Activated T-cell treated with anti-CD3 and anti-CD28 coated beads, Interleukin-2, amount 50 U/mL, for 1 hour (primary cell): Measurements from ENCODE around the gene SOD2.
"Not testable (repeated sequence)": the region's sequence is repeated elsewhere in the genome, so short reads cannot be mapped to it uniquely, and the experiment has no call there.

Source experiments
- DNase-seq: peaks from one replicate; pipeline ENCODE4 v3.0.0-alpha.2; 2020

SOD2 gene

DNA sequence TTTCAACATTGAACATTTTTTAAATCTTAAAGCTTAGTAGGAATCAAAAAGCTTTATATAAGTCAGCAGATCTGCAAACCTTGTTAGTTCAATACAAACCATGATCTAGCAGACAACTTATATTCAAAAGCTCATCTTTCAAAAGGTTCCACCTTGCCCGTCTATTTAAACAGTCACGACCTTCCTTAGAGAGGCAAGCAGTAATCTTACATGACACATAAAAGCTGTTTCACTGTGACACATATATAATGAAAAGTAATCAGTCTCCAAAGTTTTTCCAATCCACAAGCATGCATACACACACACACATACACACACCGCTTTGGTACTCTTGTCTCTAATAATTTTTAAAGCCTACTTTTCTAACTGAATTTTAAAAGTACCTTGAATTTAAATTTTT, 12.9 kb downstream of the SOD2 start:
- no peak for DNase-seq

DNA sequence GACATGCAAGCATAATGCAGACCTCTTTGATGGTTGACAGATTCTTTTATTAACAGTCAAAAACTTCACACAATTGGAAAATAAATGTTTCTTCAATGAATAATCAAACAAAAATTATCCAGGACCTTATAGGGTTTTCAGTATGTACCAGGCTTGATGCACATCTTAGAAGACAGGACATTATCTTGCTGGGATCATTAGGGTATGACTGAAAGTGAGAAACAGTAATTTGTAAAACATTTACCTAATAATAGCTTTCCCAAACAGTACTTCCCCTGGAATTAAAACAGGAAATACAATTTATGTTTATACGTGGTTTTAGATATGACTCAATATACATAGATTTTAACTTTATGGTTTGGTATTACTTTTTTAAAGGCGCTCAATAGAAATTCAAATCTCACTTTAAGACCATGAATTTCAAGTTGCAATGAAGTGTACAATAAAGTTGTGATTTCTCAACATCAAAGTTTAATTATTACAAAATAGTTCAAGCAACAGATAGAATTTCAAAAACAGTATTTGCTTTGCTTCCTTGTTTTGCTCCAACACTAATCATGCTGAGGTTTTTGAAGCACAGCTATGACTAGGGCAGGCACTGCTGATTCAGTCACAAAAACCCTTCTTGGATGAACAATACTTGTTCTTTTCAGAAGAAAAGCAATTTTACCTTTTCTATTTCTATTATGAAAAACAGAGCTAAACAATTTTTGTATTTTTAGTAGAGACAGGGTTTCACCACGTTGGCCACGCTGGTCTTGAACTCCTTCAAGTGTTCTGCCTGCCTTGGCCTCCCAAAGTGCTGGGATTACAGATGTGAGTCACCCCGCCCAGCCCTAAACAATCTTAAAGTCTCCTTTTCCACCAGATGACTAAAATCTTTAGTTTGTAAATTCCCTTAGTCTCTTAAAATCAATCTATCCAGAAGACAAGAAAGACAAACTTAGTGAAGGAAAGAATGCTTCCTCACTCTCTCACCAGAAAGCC, 13.7 kb downstream of the SOD2 start:
- no peak for DNase-seq

DNA sequence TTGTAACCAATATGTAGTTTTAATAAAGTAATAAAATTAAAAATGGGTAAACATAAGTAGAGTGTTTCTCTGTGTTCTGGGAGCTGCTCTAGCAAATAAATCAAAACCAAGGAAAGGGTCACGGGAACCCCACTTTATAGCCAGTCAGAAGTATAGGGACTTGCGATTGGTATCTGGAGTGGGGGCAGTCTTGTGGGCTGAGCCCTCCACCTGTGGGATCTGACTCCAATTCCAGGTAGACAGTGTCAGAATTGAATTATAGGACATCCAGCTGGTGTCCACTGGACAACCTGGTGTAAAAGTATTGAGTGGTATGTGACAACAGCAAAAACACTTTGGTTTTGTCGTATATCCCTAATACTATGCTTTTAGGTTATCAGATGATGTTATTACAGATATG, 14.5 kb downstream of the SOD2 start:
- no peak for DNase-seq

DNA sequence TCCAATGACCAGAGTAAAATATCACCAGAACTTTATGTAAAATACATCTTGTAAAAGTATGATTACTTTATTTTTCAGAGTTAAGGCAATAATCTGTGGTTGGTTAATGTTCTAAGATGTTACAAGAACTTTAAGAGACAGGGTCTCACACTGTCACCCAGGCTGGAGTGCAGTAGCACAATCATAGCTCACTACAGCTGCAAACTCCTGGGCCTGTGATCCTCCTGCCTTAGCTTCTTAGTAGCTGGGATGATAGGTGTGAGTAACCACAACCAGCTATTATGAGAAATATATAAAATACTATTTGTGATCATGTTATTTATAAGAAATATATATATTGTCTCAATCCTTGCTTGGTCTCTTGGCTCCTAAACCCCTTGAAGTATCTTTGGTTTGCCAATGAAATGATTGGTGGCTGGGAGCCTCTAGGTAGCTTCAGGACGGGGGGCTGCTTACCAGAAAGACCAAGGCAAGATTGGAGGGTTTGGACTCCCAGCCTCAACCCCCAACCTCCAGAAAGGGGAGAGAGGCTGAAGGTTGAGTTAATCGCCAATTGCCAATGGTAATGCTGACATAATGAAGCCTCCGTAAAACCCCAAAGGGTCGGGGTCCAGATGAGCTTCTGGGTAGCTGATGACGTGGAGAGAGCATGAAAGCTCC, 15.4 kb downstream of the SOD2 start:
- DNase-seq, result no peak

DNA sequence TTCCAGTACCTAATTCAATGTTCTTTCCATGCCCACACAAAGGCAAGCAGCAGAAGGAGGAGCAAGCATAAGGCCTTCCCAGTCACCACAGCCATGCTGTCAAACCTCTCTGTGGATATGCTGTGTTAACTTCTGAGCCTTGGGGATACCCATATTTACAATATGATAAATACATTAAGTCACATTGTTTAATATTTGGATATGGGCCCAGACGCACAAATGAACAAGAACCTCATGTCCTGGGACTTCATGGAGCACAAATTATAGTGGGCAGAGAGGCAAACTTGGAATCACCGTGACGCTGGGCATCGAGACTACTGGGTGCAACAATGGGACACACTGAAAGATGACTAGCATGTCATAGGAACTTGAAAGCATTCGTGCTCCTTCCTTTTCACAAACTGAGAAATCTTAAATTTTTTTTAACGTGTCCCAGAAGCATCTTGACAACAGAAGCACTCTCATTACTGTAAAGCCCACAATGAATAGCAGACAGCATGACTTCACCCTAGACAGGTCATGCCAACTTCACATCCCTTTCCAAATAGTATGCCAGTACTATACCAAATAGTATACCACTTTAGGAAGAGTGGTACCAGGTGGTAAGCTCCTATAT, 16.0 kb downstream of the SOD2 start:
- no peak for DNase-seq

DNA sequence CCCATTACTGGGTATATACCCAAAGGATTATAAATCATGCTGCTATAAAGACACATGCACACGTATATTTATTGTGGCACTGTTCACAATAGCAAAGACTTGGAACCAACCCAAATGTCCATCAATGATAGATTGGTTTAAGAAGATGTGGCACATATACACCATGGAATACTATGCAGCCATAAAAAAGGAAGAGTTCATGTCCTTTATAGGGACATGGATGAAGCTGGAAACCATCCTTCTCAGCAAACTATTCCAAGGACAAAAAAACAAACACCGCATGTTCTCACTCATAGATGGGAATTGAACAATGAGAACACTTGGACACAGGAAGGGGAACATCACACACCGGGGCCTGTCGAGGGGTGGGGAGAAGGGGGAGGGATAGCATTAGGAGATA, 16.8 kb downstream of the SOD2 start:
- not testable (repeated sequence) for DNase-seq

DNA sequence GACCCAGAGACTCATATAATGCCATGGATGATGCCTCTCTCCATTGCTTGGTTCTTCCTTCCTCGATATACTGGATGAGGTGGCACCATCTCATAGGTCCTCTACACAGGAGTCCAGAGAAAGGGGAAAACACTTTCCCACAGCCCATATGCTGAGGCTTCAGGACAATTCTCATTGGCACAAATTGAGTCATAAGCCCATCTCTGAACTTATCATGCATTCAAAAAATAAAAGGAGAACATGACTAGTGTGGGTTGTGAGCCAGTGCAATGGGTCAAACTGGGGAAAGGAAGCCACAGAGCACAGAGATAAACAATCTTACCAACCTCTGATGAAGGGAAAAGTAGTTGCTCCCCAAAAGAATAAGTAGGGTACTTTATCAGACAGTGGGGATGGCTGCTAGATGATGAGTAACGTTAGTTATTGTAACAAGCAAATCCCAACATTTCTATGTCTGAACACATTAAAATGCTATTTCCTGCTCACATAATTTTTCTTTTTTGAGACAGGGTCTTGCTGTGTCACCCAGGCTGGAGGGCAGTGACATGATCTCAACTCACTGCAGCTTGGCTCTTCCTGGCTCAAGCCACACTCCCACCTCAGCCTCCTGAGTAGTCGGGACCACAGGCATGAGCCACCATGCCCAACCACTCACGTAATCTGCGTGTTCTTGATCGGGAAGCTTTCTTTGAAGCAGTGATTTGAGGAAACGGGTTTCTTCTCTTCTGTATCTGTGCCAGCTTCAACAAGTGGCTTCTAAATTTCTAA, 27.0 kb downstream of the SOD2 start:
- no peak for DNase-seq

DNA sequence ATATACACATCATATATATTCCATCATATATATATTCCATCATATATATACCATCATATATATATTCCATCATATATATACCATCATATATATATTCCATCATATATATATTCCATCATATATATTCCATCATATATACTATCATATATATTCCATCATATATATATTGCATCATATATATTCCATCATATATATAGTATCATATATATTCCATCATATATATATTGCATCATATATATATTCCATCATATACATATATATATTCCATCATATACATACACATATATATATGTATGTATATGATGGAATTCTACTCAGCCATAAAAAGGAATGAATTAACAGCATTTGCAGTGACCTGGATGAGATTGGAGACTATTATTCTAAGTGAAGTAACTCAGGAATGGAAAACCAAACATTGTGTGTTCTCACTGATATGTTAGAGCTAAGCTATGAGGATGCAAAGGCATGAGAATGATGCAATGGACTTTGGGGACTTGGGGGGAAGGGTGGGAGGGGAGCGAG, 29.6 kb downstream of the SOD2 start:
- DNase-seq, result not testable (repeated sequence)

DNA sequence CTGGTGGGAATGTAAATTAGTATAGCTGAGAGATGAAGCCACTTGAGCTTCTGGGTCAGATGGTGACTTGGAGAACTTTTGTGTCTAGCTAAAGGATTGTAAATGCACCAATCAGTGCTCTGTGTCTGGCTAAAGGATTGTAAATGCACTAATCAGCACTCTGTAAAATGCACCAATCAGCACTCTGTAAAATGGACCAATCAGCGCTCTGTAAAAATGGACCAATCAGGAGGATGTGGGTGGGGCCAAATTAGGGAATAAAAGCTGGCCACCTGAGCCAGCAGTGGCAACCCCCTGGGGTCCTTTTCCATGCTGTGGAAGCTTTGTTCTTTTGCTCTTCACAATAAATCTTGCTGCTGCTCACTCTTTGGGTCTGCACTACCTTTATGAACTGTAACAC, 31.1 kb downstream of the SOD2 start:
- DNase-seq, result not testable (repeated sequence)

DNA sequence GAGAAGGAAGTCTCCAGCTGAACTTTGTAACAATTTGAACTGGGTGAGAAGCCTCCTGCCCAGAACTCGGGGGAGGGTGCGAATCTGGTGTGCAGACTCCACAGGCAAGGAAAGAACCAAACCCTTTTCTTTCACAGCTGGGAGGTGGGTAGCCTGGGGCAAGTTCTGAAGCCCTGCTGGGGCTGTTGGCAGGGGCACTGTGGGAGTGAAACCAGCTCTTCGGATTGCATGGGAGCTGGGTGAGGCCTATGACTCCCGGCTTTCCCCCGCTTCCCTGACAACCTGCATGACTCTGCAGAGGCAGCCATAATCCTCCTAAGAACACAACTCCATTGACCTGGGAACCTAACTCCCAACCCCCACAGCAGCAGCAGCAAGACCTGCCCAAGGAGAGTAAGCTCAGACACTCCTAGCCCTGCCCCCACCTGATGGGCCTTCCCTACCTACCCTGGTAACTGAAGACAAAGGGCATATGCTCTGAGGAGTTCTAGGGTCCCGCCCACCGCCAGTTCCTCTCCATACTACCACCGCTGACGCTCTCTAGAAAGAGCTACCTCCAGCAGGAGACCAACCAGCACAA, 37.5 kb downstream of the SOD2 start:
- DNase-seq, result no peak

DNA sequence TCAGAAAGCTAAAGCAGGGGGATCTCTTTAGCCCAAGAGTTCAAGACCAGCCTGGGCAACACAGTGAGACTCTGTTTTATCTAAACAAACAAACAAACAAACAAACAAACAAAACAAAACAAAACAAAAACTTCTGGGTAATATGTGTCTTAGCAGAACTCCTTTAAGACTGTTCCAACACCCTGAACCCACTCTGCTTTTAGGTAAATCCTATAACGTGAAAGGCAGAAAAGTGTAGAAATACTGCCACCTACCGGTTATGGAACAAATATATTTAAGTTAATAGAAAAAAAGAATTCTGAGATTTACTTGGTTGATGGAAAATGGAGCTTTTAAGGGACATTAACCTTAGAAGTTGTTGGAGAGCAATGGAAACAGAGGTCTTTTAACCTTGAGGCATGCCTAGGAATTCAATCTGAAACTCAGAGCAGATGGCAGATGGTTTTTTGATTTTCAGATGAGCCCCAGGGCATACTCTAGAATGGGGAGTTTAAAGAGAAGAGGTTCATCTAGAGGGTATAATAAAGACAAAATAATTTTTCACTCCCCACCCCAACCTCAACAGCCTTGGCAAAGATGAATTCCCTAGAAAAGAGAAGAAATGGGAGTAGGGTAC, 38.5 kb downstream of the SOD2 start:
- no peak for DNase-seq

DNA sequence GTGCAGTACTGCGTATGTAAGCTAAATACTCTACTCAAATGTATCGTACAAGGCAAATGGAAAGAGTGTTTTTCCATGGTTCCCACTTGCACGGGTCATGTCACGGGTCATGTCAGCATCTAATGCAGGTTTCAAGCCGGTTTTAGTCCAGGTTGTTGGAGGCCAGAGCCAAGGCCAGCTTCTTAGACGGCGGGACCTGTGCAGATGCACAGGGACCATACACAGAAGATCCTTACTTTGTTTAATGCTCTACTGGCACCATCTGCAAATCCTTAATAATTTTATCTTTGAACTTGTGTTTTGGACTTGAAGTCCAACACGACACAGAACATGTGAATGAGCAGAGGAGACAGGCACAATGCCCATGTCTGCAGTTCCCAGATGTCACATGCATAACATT, 42.7 kb downstream of the SOD2 start:
- no peak for DNase-seq

DNA sequence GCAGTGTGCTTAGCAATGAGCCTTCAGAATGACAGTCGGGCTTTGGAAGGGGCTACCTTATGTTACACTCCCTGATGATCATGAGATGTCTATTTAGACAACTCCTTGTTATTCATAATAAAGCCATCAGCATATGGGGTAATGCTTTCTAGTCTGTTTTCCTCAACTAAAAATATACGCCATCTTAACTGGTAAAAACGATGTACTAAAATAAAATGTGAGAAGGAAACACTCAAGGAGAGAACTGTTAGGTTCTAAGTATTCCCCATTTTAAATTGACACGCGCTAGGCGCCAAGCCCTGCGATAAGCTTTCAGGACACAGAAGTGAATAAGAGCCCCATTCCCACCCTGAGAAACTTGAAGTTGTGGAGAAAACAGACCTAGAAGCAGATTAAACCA, 43.6 kb downstream of the SOD2 start:
- no peak for DNase-seq

DNA sequence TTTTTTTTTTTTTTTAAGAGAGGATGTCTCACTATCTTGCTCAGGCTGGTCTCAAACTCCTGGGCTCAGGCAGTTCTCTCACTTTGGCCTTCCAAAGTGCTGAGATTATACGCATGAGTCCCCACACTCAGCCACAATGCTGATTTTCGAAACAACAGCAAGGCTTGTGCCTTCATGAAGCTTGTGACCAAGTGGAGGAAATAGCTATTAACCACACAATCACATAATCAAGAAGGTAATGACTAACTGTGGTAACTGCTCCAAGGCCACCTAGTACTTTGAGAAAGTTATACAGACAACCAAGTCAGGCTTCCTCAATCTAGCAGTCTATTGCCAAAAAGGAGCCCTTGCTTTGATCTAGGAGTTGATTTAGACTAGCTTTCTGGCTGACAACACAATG, 46.3 kb downstream of the SOD2 start:
- DNase-seq, result no peak

DNA sequence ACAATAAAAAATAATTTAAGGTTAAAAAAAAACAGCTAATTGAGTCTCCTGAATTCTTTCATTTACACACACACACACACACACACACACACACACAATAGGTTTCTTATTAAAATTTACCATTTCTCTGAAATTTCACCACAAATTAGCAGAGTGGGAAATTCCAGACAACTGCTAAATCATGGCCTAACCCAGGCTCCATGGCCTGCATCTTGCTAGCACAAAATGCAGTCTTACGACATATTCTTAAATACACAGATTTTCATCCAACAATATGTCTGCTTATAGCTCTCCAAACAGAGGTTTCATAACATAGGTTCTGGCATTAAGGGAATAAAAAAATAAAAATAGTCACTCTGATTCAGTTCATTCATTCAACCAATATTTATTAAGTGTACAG, 46.9 kb downstream of the SOD2 start:
- no peak for DNase-seq

DNA sequence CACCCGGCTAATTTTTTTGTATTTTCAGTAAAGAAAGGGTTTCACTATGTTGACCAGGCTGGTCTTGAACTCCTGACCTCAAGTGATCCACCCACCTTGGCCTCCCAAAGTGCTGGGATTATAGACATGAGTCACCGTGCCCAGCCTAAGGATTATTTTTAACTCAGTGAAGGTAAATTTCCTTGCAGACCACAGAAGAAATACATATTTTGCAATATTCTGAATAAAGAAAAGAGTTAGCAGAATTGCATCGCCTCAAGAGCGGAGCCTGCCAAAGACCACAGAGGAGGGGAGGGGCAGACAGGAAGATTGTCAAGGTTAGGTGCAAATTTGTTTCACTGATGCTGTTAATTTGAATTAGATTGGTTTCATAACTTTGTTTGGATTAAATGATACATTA, 47.4 kb downstream of the SOD2 start:
- DNase-seq, result no peak
